WTC11 (cell line): Measurements from ENCODE around the gene ST6GALNAC6. TPM values are rescaled to one million over a fixed set of nuclear protein-coding genes. Genes with fewer than 3 reads are reported as not detected.
A peak's percentile ranks its signal among the peaks of the same experiment; 100 is the strongest.

Experiments
- ATAC-seq: fragments of 200-7000 bp; cut with Tn5 transposase; 2 replicates; pipeline ENCODE4 v1.10.0; 2021; ENCODE audit warnings: mild to moderate bottlenecking, moderate library complexity
- CTCF ChIA-PET: fragments of 300-600 bp; sonication (Branson Sonifier 250); formaldehyde crosslinking; loops from one replicate; lab custom pipeline; 2021; ENCODE audit warnings: antibody characterized with exemption; lab: Charles Lee
- POLR2A ChIA-PET: fragments of 350-600 bp; sonication (Branson Sonifier 250); formaldehyde crosslinking; loops from one replicate; lab custom pipeline; 2021; ENCODE audit warnings: antibody characterized with exemption; lab: Charles Lee
- DNase-seq: peaks from one replicate; pipeline ENCODE4 v3.0.0; 2021; ENCODE audit warnings: low spot score
- H3K27ac Mint-ChIP-seq: 2 replicates; pipeline ENCODE4 v1.8.0; 2021; ENCODE audit warnings: mixed read lengths
- H3K27me3 Mint-ChIP-seq: 2 replicates; pipeline ENCODE4 v1.8.0; 2021; ENCODE audit warnings: low read depth, mild to moderate bottlenecking, moderate library complexity, mixed read lengths
- H3K36me3 Mint-ChIP-seq: 2 replicates; pipeline ENCODE4 v1.8.0; 2021; ENCODE audit warnings: mixed read lengths
- H3K4me1 Mint-ChIP-seq: 2 replicates; pipeline ENCODE4 v1.8.0; 2022; ENCODE audit warnings: mixed read lengths
- H3K4me3 Mint-ChIP-seq: 2 replicates; pipeline ENCODE4 v1.8.0; 2021; ENCODE audit warnings: mild to moderate bottlenecking, moderate library complexity, mixed read lengths
- H3K9me3 Mint-ChIP-seq: 2 replicates; pipeline ENCODE4 v1.8.0; 2021; ENCODE audit warnings: mixed read lengths
- ESRRA ChIP-seq: sonication (generic); formaldehyde crosslinking; IDR thresholded peaks from 2 replicates; pipeline ENCODE4 v1.8.1; 2022; ENCODE audit warnings: mild to moderate bottlenecking, missing genetic modification reagents, borderline replicate concordance
- FOXK1 ChIP-seq: sonication (generic); formaldehyde crosslinking; IDR thresholded peaks from 2 replicates; pipeline ENCODE4 v1.8.0; 2022; ENCODE audit warnings: mild to moderate bottlenecking, moderate library complexity, missing genetic modification reagents
- GABPB1 ChIP-seq: sonication (generic); formaldehyde crosslinking; IDR thresholded peaks from 2 replicates; pipeline ENCODE4 v1.8.1; 2023; ENCODE audit warnings: mild to moderate bottlenecking, missing genetic modification reagents
- MLX ChIP-seq: sonication (generic); formaldehyde crosslinking; IDR thresholded peaks from 2 replicates; pipeline ENCODE4 v1.8.1; 2023; ENCODE audit warnings: mild to moderate bottlenecking, missing genetic modification reagents, moderate library complexity
- TEAD1 ChIP-seq: sonication (generic); formaldehyde crosslinking; IDR thresholded peaks from 2 replicates; pipeline ENCODE4 v1.8.0; 2022; ENCODE audit warnings: mild to moderate bottlenecking, missing genetic modification reagents
- TP53 ChIP-seq: sonication (generic); formaldehyde crosslinking; IDR thresholded peaks from 2 replicates; pipeline ENCODE4 v1.8.1; 2023; ENCODE audit warnings: mild to moderate bottlenecking, missing genetic modification reagents
- ZMAT4 ChIP-seq: fragments of 250-450 bp; sonication (Bioruptor Pico); IDR thresholded peaks from 2 replicates; pipeline ENCODE4 v1.9.0; 2021; ENCODE audit warnings: mild to moderate bottlenecking
- ZNF138 ChIP-seq: sonication (generic); formaldehyde crosslinking; conservative IDR thresholded peaks from 2 replicates; pipeline ENCODE4 v1.8.1; 2022; ENCODE audit warnings: mild to moderate bottlenecking, moderate library complexity, missing genetic modification reagents
- ZNF423 ChIP-seq: fragments of 250-450 bp; sonication (Bioruptor Pico); IDR thresholded peaks from 2 replicates; pipeline ENCODE4 v2.1.2; 2022; ENCODE audit warnings: mild to moderate bottlenecking, moderate library complexity
- ZNF425 ChIP-seq: fragments of 250-450 bp; sonication (Bioruptor Pico); conservative IDR thresholded peaks from 2 replicates; pipeline ENCODE4 v1.9.0; 2021; ENCODE audit warnings: mild to moderate bottlenecking
- total RNA-seq: library from RNA; stranded (reverse); gene quantifications from 3 replicates; pipeline ENCODE4 v1.2.3, GENCODE V29; 2021
- TF ChIP-seq, protein P1 (sequence below): sonication (generic); formaldehyde crosslinking; IDR thresholded peaks from 2 replicates; pipeline ENCODE4 v1.8.1; 2023; ENCODE audit warnings: mild to moderate bottlenecking, missing genetic modification reagents
- TF ChIP-seq, protein P2 (sequence below): sonication (generic); formaldehyde crosslinking; IDR thresholded peaks from 2 replicates; pipeline ENCODE4 v1.8.0; 2022; ENCODE audit warnings: mild to moderate bottlenecking, missing genetic modification reagents

The ST6GALNAC6 gene
- total RNA-seq, 1 experiment from 2014 or later = 47.5 TPM

- ChIA-PET CTCF (interaction anchor here (1.0 to 1.6 kb wide), 7 partner anchors 10 to 147 kb away, joined by 3 to 8 read pairs (median 4); no protein-coding TSS in a partner anchor), POLR2A (interaction anchor here (0.6 kb wide), 1 partner anchor 1081 kb away, joined by 4 read pairs; no protein-coding TSS in a partner anchor)
- Mint-ChIP-seq H3K36me3 (peaks cover 6% of the 10 kb centered on the region; the same call in 1 of the 2 replicates), H3K9me3 (no peaks in the 10 kb centered on the region), H3K27me3 (no peaks in the 10 kb centered on the region), H3K4me1 (0 out of 2 replicates have a peak, but pooled peaks cover under 1% of the 10 kb centered on the region), H3K27ac (peak overlapping the region; percentile 55), H3K4me3 (no peak overlapping the region)
- ATAC-seq (no peak), DNase-seq (no peak)
- TF ChIP-seq, protein P1, sequence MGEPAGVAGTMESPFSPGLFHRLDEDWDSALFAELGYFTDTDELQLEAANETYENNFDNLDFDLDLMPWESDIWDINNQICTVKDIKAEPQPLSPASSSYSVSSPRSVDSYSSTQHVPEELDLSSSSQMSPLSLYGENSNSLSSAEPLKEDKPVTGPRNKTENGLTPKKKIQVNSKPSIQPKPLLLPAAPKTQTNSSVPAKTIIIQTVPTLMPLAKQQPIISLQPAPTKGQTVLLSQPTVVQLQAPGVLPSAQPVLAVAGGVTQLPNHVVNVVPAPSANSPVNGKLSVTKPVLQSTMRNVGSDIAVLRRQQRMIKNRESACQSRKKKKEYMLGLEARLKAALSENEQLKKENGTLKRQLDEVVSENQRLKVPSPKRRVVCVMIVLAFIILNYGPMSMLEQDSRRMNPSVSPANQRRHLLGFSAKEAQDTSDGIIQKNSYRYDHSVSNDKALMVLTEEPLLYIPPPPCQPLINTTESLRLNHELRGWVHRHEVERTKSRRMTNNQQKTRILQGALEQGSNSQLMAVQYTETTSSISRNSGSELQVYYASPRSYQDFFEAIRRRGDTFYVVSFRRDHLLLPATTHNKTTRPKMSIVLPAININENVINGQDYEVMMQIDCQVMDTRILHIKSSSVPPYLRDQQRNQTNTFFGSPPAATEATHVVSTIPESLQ (CRISPR knock-in tag) = no peak
Observed at GRCh38 chr9:127910613-127911205, 11.3 kb upstream of the ST6GALNAC6 start.

DNA sequence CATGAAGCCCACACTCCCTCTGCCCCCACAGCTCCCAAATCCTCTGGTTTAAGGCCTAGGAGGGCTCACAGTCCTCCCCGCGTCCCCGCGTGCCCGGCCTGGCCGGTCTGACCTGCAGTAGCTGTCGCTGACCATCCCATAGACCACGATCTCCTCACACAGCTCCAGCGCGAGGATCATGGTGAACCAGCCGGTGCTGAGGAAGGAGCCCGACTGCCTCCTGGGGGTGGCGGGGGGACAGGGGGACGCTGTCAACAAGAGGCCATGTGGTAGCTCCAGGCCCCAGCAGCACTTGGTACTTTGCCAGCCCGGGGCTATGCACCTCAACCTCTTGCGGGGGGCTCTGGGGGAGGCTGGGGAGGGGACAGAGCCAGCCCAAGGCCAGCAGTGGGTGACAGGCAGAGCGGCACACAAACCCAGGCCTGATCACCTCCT is 10.5 kb upstream of the ST6GALNAC6 start:
- CTCF ChIA-PET = interaction anchor here (1.1 to 1.6 kb wide), 7 partner anchors 11 to 208 kb away, joined by 3 to 8 read pairs (median 4); no protein-coding TSS in a partner anchor
- Mint-ChIP-seq H3K9me3 (no peaks in the 10 kb centered on the region), H3K27ac (no peak overlapping the region), H3K36me3 (peaks cover 6% of the 10 kb centered on the region; the same call in 1 of the 2 replicates), H3K4me1 (peaks cover 6% of the 10 kb centered on the region), H3K4me3 (no peak overlapping the region), H3K27me3 (no peaks in the 10 kb centered on the region)
- ATAC-seq = no peak
- POLR2A ChIA-PET = no interaction called here
- TF ChIP-seq, protein P2, sequence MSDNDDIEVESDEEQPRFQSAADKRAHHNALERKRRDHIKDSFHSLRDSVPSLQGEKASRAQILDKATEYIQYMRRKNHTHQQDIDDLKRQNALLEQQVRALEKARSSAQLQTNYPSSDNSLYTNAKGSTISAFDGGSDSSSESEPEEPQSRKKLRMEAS (CRISPR knock-in tag) = no peak
- TF ChIP-seq ESRRA (CRISPR knock-in tag) (no peak), GABPB1 (CRISPR knock-in tag) (no peak), ZMAT4 (CRISPR knock-in tag) (no peak)
- DNase-seq = no peak

DNA sequence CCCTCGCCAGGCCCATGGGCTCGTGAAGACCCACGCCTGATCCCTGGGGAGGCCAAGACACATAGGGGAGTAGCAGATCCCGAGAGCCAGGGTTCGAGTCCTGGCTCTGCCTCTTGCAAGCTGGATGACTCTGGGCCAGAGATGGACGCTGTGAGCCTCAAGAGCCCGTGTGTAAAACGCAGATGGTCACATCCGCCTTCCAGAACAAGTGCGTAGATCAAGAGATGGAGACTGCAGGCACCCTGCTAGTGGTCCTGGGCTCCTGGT is 9.2 kb upstream of the ST6GALNAC6 start:
- ATAC-seq (no peak), DNase-seq (no peak)
- H3K27me3 Mint-ChIP-seq = no peaks in the 10 kb centered on the region
- H3K36me3 Mint-ChIP-seq = peaks cover 6% of the 10 kb centered on the region; the same call in 1 of the 2 replicates
- POLR2A ChIA-PET = no interaction called here
- H3K4me1 Mint-ChIP-seq = peaks cover 19% of the 10 kb centered on the region
- no peak overlapping the region for H3K27ac Mint-ChIP-seq
- CTCF ChIA-PET = interaction anchor here (0.6 kb wide), 1 partner anchor 174 kb away, joined by 3 read pairs; the partner anchor contains the start of gene TOR2A
- TF ChIP-seq TEAD1 (CRISPR knock-in tag) (no peak), ZNF423 (no peak), ZNF425 (CRISPR knock-in tag) (no peak), ESRRA (CRISPR knock-in tag) (no peak), MLX (CRISPR knock-in tag) (no peak), ZNF138 (CRISPR knock-in tag) (no peak)
- no peak overlapping the region for H3K4me3 Mint-ChIP-seq
- H3K9me3 Mint-ChIP-seq = no peaks in the 10 kb centered on the region

GRCh38 chr9:127907867-127908659 is 8.7 kb upstream of the ST6GALNAC6 start:
- ATAC-seq (no peak), DNase-seq (no peak)
- ChIA-PET CTCF (interaction anchor here (0.6 kb wide), 1 partner anchor 173 kb away, joined by 3 read pairs; the partner anchor contains the start of gene TOR2A), POLR2A (no interaction called here)
- H3K4me1 Mint-ChIP-seq = peaks cover 24% of the 10 kb centered on the region
- peaks cover 6% of the 10 kb centered on the region; the same call in 1 of the 2 replicates for H3K36me3 Mint-ChIP-seq
- H3K27me3 Mint-ChIP-seq = no peaks in the 10 kb centered on the region
- no peak overlapping the region for H3K4me3 Mint-ChIP-seq
- H3K9me3 Mint-ChIP-seq = no peaks in the 10 kb centered on the region
- TF ChIP-seq TP53 (CRISPR knock-in tag) (no peak), FOXK1 (CRISPR knock-in tag) (no peak)
- TF ChIP-seq, all 79 proteins: peak for 0
- H3K27ac Mint-ChIP-seq = no peak overlapping the region
